Sigmoid colon (tissue), 4 donors: ENCODE measurements around the gene PLD2.

Experiments
- EP300 ChIP-seq, 4 donors: sonication (generic); formaldehyde crosslinking; IDR thresholded peaks; one replicate each; pipeline ENCODE4 v1.6.1; 2017; ENCODE audit warnings: antibody characterized with exemption in 4 of 4
- POLR2A ChIP-seq, 2 donors: fragments of 450-650 bp; IDR thresholded peaks; one replicate each; pipeline ENCODE4 v1.6.1; 2016; ENCODE audit warnings: antibody characterized with exemption in 2 of 2, mild to moderate bottlenecking in 2 of 2, moderate library complexity in 2 of 2
- POLR2AphosphoS5 ChIP-seq, 4 donors: sonication (generic); formaldehyde crosslinking; IDR thresholded peaks; one replicate each; pipeline ENCODE4 v1.6.1; 2017; ENCODE audit warnings: antibody characterized with exemption in 4 of 4
- TF ChIP-seq, protein P1 (sequence below), 4 experiments: fragments of 450-650 bp in 3 of 4; fragments of 200-600 bp in 1 of 4; IDR thresholded peaks; one replicate each; pipeline ENCODE4 v1.5.1; 2016 to 2019; ENCODE audit warnings: antibody characterized with exemption in 4 of 4, mild to moderate bottlenecking in 3 of 4, moderate library complexity in 2 of 4

GRCh38 chr17:4764595-4764994 is 42.4 kb upstream of the PLD2 start:
- TF ChIP-seq POLR2A (IDR thresholded peaks at IDR 0.05) (peak in 1 of 2 donors; percentile 16), EP300 (IDR thresholded peaks at IDR 0.05) (peak in 1 of 4 donors; percentile 16), POLR2AphosphoS5 (IDR thresholded peaks at IDR 0.05) (peak in 2 of 4 donors; percentile 22 to 32)
- TF ChIP-seq, protein P1, sequence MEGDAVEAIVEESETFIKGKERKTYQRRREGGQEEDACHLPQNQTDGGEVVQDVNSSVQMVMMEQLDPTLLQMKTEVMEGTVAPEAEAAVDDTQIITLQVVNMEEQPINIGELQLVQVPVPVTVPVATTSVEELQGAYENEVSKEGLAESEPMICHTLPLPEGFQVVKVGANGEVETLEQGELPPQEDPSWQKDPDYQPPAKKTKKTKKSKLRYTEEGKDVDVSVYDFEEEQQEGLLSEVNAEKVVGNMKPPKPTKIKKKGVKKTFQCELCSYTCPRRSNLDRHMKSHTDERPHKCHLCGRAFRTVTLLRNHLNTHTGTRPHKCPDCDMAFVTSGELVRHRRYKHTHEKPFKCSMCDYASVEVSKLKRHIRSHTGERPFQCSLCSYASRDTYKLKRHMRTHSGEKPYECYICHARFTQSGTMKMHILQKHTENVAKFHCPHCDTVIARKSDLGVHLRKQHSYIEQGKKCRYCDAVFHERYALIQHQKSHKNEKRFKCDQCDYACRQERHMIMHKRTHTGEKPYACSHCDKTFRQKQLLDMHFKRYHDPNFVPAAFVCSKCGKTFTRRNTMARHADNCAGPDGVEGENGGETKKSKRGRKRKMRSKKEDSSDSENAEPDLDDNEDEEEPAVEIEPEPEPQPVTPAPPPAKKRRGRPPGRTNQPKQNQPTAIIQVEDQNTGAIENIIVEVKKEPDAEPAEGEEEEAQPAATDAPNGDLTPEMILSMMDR (IDR thresholded peaks at IDR 0.05), result no peak
